Stimulated activated CD8-positive, alpha-beta memory T cell treated with anti-CD3 and anti-CD28 coated beads, Interleukin-15, amount 100 ng/mL, for 48 hours (primary cell): ENCODE results near the gene SPAG6.

Experiments
- DNase-seq, 2 donors: peaks; one replicate each; pipeline ENCODE4 v3.0.0-alpha.2; 2020; ENCODE audit warnings: low read depth in 2 of 2

Gene SPAG6

DNA sequence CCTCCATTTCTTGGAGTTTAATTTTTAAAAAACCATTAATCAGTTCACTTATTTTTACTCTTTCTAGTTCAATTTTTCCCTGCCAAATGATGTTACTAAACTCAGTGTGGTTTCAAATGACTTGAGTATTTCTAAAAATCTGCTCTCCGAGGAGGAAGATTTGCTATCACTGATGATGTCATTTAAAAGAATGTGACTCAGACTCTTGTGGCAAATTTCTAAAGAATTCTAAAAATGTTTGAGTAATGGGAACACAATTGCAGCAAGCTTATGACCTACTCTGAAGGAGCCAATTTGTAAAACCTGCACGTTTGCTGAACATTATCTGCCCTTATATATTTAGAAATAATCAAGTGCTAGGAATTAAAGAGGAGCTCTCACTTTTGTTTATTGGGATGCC, 88.6 kb downstream of the SPAG6 start:
- DNase-seq: no peak

DNA sequence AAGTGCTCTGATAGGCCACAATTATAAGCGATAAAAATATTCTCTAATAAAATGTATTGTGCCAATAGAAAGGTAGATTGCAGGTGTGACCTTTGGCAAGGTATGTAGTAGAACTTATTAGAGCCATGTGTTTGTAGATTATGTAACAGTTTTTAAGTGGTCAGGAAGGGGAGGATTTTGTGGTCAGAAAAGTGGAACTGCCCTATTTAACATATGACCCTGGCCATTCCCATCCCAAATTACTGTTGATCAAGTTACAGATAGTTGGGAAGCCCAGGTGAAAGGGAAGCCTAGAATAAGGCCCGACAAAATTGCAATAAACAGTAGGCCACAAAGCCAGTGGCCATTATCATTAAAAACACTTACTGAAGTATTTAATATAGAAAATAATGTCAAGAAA, 89.2 kb downstream of the SPAG6 start:
- DNase-seq: no peak

DNA sequence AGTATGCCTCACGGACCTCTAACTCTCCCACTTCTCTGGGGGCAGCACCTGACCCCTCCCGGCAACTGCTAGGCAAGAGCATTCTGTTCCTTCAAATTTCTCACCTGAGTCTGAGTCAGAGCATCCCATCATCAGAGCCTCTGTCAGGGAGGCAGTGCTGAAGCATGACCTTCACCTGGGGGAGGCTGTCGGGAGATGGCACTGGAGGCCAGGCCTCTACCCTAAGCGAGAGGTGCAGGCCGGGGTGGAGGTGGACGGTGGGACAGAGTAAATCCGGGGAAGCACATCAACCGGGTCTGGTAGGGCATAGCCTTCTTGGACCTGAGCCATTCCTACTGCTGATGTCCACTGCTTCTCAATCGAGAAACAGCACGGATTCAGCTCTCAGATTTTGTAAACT, 90.4 kb downstream of the SPAG6 start:
- DNase-seq: no peak

DNA sequence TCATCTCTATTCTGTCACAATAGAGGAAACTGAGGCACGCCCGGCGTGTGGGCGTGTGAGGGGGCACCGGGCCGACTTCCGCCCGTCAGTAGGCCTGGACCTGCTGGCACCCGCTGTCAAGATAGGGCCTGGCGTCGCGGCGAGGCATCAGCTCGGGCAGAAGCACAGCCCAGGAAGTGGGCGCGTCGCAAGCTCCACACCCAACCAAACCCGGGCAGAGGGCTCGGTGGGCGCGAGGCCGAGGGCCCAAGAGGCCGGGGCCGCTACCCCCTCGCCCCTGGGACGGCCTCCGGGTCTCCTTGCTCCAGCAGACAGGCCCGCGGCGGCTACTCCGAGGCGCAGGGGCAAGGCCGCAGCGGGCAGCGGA, 91.2 kb downstream of the SPAG6 start:
- peak in 1 of 2 donors; percentile 20 for DNase-seq

DNA sequence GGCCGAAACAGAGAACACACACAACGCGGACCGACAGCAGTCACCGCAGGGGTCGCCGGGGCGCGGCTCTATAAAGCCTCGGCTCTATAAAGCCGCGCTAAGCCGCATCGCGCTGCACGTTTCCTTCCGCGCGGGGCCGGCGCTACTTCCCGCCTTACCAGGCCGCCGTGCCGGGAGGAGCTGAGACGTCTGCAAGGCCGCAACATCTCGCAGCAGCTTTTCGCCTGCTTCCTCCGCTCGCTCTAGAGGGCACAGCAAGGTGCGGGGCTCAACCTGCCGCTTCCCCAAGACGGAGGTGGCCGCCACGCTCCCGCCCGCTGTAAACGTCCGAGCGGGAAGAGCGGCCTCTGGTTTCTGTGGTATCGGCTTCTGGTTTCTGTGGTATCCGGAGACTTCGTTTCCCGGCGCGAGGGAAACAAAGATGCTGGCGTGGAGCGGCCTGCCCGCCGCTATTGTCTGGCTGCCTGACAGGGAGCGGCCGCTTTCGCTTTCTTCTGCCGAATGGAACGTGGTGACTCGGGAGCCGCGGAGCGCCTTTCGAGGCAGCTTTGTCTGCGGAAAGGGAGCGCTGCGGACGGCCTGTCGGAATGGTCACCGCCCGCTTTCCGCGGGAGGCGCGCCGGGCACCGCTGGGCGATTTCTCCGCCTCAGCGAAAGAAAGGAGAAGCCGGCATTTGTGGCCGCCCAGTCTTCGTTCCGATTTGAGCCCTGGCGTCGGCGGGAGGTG, 91.8 kb downstream of the SPAG6 start:
- DNase-seq: peak; percentile 73 to 79

DNA sequence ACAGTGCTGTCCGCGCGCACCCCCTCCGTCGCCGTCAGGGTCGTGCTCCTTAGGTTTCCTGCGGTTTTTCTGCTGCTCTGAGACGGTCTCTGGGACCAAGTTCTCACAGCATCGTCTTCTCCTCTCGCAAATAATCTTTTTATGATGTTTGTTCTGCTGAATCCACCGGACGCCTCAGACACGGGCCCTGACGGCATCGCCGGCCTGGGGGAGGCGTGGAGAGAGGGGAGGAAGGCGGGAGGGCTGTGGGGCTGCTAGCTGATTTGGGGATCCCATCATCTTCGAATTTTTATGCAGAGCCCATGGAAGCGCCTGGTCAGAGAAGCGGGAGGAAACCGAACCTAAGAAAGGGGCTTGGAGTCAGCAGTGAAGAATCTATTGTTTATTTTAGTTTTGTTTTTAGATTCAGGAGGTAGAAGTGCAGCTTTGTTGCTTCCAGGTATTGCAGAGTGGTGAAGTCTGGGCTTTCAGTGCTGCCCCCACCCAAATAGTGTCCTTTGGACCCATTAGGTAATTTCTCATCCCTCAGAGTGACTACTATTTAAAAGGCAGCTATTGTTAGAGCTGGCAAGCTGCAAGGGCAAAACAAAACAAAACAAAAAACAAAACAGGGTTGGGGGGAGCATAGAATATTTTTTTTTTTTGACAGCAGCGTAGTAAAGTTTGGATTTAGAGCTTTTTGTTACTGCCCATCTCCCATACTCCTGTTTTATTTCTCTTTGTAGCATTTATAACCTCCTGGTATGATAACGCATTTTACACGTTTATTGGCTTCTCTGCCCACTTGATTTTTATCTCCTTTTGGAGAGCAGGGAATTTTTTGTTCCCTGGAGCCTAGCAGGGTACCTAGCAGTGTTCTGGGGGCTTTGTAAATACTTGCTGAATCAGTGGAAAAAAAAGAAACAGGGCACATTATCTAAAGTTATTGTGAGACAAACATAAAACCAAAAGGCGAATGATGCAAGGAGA, 92.6 kb downstream of the SPAG6 start:
- peak in 1 of 2 donors; percentile 5 for DNase-seq

DNA sequence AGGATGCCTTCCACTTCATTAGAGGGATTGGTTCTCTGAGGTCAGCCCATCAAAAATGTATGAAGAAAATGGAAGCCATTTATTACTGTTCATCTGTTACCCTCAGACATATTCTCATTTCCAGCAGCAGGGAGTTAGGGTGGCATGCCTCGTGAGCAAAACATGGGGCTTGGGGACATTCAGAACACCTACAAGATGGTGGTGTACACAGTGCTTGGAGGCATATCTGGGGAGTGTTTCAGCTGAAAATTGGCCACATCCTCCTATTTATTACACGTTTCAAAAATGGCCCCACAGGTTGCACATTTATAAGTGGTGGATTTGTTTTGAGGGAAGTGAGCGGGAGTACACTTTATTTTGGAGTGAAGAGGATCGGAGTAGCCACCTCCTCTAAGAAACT, 93.4 kb downstream of the SPAG6 start:
- no peak for DNase-seq

DNA sequence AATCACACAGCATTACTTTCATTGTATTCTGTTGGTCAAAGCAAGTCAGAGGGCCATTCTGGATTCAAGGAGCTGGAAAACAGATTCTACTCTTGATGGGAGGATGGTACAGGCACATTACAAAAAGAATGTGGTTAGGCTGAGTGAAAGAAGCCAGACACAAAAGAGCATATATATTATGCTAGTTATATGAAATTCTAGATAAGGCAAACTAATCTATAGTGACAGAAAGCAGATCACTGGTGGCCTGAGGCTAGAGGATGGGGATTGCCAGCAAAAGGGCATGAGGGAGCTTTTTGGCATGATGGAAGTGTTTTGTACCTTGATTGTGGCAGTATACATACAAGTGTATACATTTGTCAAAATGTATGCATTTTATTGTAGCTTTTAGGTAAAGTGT, 96.8 kb downstream of the SPAG6 start:
- DNase-seq: no peak

DNA sequence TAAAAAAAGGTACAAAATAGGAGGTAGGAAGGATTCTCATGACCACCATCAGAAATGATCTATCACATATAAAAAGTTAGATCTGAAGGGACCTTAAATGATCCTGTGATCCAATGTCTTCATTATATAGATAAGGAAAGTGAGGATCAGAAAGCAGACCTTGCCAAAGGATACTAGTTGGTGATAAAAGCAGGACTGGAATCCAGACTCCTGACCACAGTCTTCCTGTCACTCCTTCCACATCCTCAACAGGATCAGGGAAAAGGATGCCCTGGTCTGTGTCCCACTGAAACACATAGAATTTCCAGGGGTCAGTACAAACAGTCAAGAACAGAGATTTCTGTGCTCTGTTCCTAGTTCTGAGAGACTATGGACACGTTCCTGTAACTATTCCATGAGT, 97.2 kb downstream of the SPAG6 start:
- DNase-seq: no peak

DNA sequence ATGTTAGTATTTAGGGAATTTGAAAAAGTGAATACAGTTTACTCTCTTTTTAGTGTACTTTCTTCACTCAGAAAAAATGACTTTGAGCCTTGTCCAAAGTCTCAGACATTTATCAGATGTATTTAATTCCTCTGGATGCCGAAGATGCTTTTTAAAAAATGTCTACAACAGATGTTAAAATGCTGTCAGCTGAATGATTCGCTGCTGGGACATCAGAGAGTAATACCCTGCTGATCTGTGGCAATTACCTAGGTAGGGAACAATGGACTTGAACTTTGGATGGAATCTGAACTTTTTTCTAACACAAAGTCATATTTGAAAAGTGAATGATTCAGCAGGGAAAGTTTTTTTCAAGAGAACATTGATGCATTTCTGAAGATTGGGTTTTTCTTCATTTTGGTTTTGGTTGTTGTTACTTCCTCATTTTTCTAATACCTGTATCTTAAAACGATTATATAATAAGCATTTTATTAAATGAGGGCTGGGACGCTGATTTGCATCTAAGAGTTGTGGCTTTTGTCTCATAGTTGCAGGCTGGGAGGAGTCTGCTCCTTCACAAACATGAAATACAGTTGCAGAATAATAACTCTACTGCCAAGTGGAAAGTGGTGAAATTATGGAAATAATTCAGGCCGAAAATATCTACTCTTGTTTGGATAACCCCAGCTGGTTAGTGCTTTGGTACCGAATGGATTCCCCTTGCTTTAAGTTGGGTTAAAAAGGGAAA, 98.0 kb downstream of the SPAG6 start:
- no peak for DNase-seq

DNA sequence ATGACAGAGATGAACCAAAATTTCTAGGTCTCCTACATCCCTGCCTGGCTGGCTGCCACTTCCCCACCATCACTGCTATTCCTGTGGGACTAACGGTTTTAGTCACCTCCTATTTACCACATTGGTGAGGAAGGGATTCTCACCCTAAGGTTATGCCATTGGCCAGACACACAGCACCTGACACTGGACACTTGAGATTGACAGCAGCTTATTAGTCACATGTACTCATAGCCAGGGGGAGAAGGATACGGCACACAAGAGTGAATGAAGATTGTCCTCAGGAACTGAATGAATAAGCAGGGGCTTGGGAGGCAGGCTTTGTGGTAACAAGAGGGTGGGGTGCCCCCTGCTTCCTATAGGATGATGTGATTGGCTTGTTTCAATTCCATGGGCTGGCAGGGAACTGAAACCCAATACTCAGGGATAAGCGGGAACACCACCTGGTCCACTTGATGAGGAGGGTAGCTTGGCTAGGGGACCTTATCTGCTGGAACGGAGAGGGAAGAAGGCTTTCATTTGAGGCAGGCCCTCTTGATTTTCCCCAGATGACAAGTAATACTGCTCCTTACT, 99.0 kb downstream of the SPAG6 start:
- DNase-seq: no peak

DNA sequence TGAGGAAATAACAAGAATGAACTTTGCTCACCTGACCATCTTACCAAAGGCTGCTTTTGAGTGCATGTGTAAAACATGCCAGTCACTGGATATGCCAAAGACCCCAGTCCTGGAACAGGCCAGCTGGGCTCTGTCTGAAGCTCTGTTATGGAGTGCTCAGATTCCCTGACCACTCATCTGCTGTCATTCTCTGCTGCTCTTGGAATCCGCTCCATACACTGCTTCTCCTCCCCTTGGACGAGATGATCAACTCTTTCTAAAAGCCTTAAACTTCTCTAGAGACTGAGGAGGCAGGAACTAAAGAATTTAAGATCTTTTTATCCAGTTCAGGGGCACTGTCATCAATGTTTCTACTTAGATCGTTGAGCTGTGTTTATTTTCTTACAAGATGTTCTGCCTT, 100.2 kb downstream of the SPAG6 start:
- no peak for DNase-seq

DNA sequence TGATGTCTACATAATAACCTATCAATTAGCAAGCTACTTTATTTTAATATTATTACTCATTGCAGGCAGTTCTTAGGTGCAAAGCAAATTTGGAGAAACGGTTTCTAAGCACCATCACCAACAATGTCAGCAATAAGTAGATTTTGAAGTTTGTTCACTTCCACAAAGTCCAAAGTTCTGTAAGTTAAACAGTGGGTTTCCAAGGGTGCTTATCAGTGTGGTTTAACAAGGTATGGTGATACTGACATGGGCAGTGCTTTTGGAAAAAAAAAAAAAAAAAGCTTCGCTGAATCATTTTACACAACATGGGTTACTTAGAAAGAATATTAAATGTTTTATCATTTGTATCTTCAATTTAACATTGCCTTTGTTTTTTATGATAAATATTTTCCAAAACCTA, 101.8 kb downstream of the SPAG6 start:
- DNase-seq: no peak

DNA sequence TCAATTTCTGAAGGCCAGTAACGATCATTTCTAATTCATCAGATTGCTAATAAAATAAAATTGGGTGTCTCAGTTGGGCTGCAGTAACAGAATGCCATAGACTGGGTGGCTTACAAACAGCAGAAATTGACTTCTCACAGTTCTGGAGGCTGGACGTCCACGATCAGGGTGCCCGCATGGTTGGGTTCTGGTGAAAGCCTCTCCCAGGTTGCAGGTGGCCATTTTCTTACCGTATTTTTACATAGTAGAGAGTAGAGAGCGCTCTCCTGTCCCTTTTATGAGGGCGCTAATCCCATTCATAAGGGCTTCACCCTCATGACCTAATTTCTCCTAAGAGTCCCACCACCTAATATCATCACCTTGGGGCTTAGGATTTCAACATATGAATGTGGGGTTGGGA, 106.0 kb downstream of the SPAG6 start:
- no peak for DNase-seq

DNA sequence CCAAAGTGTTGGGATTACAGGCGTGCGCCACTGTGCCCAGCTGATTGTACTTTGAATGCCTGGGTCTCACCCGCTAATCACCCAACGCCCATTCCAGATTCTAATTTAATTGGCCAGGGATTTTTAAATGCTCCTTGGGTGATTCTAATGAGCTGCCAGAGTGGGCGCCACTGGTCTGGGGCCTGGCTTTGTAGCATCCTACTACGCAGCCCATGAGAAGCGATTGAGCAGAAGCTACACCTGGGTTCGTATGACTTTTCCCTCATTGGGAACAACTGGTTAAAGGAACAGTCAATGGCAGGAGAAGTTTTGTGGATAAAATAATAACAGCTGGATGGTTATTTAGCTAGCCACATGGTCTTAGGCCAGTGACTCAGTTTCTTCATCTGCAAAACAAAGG, 108.0 kb downstream of the SPAG6 start:
- no peak for DNase-seq

DNA sequence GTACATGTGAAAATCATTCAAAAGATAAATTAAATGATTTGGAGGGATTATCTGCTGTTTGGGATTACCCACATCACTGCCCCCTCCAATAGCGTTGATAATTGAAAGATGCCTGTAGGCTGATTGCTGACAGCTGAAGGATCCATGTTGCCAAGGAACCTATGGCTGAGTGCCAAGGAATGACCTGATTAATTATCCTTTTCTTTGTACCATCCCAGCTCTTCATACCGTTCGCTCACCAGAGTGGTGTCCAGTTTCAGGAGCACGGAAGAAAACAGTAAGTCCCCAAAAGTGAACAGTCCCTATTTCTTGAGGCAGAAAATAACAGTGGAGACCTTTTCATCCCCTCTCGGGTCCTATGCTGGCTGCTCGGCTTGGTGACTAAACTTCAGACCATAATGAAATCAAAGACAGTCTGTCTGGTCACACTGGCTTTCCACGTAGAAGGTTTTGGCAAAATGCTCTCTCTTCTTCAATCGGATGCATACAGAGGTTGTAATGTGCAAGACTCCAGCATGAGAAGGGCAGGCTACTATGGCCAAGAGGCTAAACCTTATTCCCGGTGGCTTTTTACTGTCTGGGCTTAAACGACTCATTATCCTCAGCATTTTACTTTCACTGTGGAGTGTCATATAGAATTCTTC, 108.8 kb downstream of the SPAG6 start:
- no peak for DNase-seq

DNA sequence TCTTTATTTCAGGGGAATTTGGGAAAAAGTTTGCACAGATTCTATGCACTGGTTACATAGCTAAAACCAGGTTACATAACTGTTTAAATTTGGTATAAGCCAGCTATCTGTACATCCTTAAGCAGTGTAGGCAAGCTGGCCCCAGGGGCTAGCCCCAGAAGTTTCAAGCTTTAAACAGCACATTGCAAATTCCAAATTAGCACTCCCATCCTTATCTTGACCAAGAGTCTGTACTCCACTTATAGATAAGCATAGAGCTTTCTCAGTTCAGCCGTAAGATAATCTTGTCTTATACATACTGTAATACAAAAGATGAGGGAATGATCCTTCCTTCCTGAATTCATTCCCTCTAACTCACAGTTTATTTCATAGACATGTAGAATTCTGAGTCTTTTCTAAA, 109.3 kb downstream of the SPAG6 start:
- DNase-seq: no peak

DNA sequence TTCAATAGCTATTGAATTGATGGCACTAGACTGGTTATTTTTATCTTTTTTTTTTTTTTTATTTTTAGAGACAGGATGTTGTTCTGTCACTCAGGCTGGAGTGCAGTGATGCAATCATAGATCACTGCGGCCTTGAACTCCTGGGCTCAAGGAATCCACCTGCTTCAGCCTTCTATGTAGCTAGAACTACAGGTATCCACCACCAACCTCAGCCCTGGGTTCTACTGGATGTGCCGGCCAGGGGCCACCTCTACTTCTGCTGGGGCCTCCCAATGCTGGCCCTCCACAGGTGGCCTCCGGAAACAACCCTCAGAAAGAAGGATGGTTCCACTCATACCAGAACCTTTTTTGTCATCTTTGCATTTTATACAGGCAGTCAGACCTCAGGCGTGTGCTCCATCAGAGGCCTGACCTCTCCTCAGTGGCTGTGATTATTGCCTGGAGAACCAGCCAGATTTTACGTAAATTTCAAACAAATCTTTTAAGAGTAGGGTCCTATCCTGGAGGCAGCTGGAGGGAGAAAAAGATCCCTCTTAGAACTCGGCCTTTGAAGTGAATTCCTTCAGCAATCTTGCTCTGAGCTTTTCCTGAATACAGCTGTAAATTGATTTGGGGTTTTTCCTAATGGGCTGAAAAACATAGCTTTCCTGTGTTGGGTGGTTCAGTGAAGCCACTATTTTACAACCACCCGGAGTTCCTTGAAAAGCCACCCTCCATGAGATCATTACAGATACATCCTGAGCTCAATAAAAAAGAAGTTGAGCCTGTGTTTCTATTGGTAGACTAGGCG, 110.0 kb downstream of the SPAG6 start:
- DNase-seq: no peak

DNA sequence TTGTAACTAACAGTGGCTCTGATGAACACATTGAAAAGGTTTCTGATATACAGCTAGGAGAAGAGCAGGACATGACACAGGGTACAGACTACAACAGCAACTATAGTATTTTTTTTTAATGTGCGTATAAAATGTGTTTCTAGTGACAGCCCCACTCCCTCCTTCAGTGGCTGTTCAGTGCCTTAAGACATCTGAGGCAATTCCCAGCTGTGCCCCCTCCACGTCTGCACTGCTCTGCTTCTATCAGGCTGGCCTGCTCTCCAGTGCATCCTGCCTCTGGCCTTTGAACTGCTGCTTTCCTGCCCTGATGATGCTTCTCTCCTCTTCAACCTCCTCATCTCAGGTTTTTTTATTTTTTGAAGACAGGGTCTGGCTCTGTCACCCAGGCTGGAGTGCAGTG, 111.2 kb downstream of the SPAG6 start:
- DNase-seq: no peak

DNA sequence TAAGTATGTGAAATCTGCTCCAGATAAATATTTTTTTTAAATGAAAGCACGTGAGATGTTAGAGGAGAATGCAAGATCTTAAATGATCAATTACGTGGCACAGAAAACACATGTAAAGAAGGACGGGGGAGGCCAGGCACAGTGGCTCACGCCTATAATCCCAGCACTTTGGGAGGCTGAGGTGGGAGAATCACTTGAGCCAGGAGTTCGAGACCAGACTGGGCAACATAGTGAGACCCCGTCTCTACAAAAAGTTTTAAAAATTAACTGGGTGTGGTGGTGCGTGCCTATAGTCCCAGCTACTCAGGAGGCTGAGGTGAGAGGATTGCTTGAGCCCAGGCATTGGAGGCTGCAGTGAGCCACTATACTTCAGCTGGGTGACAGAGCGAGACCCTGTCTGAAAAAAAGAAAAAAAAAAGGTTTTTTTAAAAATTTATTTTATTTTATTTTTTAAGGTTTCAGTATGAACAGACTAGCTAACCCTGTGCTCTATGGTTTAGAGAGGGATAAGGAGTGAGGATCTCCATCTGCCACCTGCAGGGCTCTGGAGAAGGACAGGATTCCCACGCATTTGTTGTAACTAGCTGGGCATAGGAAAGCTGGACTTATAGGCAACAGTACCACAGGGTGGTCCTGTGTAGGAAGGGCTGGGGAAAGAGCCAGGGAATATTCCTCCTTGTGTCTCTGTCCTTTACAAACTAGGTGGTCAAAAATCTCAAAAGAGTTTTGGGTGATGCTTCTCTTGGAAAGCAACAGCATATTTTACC, 113.2 kb downstream of the SPAG6 start:
- no peak for DNase-seq
